ENCODE data around the gene FAM120AOS.
A peak's percentile ranks its signal among the peaks of the same experiment; 100 is the strongest.
"Not testable (repeated sequence)": the region's sequence is repeated elsewhere in the genome, so short reads cannot be mapped to it uniquely, and the experiment has no call there.

FAM120AOS gene

DNA sequence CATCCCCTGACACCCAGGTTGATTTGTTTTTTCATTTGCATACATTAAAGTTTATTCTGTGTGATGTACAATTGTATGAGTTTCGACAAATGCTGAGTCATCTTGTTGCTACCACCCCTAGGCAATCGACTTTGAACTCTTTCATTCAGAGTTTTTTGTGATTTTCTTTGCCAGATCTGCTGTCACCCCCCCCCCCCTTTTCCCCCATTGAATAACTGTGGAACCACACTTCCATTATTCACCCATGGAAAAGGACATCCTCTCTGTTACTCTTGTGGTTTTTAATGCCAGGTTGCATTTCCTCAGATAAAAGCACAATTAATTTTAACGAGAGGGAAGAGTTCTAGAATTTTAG is 13.7 kb upstream of the FAM120AOS start:
- no peak for DNase-seq (ENCODE audit: low read depth)

DNA sequence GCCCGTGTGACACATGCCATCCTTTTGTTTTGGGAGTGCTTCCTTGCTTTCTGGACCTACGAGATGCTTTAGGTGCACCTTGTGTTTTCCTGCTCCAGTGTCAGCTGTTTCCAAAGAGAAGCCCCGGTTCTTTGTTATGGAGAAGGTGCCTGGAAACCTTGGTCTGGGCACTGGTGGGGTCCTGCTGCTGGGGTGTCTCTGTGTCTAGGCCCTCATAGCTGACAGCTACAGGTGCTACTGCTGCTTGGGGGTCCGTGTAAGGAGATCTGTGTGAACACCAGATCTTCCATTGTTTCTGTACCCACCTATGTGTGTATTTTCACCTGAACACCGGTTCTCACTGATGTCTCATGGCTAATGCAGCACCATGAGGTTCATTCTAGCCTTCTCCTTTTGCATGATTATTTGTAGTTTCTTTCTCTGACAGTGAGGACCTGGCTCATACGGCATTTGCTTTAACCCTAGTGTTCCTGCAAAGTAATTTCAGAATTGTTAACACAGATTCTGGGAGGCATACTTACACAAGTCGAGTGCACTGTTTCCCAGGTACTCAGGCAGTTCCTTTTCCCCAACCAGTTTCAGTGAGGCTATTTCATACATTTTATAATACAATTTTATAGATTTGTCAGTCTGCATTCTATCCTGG is 13.2 kb upstream of the FAM120AOS start:
- DNase-seq (ENCODE audit: low read depth) = no peak

DNA sequence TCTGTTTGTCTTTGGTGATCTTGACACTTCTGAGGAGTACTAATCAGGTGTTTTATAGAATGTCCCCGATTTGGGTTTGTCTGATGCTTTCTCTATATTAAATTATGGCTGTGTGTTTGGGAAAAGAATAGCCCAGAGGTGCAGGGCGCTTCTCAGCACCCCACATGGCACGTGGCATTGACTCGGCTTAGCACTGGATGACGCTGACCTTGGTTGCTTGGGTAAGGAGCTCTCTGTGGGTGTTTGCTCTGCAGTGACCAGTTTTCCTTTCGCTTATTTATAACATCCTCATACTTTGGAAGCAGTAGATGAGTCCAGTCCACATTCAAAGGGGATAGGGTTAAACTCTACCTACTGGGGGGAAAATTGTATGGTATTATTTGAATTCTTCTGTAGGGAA is 12.5 kb upstream of the FAM120AOS start:
- no peak for DNase-seq (ENCODE audit: low read depth)

DNA sequence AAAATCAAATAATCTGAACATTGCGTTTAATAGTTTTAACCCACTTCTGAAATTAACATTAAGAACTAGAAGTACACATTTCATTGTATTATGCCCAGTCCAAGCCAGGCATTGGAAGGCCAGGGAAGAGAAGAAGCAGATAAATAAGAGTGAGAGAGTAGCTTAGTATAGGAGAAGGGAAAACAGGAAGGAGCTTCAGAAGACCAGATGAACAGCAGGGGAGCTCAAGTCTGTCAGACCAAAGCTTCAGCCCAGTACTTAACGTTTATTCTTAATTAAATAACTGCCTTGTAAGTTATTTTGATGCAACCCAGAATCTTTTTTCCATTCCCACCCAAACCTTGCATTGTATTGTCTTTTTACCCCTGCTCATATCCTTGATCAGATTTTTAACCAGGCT is 11.5 kb upstream of the FAM120AOS start:
- DNase-seq (ENCODE audit: low read depth) = no peak

DNA sequence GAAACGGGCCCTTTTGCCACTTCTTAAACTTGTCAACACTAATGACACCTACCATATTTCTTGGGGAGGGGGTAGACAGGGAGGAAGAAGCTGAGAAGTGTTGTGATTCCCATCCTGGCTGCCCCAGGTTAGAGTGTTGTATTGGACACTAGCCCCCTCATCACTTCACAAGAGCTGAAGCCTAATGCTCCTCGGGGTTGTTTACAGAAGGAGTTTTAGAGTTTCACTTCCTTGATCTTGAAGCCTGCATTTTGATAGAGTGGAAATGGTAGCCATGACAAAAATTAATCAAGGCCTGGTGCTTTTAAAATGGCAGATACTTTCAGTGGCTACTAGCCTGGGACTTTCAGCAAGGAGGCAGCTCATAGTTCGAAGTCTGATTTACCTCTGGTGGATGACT is 11.0 kb upstream of the FAM120AOS start:
- no peak for DNase-seq (ENCODE audit: low read depth)

DNA sequence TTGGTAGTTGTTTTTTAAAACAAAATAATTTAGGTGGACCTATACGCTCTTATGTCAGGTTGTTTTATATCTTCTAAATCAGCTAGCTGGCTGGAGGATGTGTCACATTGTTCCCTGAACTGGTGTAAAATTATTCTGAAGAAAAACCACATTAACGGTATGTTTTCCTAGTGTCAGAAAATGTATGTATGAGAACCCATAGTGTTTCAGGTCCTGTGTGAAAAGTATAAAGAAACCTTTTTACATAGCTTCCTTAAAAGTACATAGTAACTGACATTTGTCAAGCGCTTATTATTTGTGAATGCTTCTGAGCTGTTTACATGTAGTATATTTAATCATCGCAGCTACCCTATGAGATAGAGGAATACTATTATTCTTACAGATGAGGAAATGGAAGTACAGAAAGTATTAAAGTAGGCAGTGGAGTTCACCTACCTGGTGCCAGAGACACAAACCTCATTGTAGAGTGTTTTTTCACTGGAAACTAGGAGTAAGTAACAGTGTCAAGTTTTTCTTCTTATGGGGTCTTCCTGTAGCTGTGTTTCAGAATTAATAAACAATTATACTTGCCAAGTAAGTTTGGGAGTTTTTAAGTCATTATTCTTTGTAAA is 10.4 kb upstream of the FAM120AOS start:
- DNase-seq (ENCODE audit: low read depth) = no peak

DNA sequence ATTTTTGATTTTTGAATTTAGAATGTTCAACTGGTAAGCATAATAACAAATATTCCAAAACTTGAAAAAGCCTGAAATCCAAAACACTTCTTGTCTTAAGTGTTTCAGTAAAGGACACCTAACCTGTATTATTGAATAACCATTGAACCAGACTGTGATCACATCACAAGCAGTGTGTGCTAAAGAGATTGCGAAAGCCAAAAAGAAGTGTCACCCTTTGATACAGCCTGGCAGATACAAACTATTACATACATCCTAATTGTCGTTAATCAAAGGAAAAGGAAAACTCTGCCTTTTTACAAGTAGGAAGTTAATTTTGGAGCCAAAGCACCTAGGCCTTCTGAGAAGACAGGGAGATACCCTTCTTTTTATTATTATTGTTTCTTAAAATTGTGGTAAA is 8.4 kb upstream of the FAM120AOS start:
- DNase-seq (ENCODE audit: low read depth) = no peak

DNA sequence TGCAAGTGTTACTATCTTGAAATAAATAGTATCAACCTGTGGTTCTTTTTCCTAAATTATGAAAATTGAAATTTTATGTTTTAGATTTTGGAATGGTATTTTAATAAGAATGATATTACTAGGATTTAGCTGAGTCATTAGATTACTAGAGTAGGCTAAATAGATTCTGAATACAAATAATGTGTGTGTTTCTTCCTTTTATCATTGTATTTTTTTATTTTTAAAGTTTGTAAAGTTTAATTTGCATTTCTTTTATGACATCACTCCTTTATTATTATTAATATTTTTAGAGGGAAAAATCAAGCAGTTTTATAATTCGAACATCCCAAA is 8.0 kb upstream of the FAM120AOS start:
- DNase-seq (ENCODE audit: low read depth) = no peak

DNA sequence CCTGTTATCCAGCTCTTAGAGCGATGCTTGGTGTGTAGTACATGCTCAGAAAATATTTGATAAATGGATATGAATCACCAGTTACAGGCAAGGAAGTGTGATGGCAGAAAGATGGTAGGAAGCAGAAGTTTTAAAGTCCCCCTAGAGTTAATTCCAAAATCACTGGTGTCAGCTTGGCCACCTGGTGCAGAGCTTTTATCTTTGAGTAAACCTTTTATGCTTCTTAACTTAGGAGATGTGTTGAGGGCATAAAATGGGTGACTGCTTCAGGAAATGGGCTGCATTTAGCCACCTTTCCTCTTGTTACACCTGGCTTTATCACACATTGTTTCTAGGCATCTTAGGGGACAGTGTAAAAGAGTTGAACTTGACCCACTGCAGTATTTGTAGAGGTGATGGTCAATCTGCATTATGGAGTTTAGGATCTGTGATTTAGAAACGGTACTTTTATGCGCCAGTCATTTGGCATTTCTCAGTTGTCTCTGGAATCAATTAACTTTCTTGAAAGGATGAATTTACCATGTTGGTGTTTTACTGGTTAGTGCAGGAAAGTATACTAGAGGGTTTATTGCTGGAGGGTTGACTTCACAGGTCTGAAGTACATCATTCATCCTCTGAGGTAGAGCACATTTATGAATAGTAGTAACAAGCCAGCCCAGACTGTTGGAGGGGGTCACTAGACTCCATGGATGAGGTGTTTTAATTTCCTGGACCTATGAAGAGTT is 7.5 kb upstream of the FAM120AOS start:
- DNase-seq (ENCODE audit: low read depth) = no peak

DNA sequence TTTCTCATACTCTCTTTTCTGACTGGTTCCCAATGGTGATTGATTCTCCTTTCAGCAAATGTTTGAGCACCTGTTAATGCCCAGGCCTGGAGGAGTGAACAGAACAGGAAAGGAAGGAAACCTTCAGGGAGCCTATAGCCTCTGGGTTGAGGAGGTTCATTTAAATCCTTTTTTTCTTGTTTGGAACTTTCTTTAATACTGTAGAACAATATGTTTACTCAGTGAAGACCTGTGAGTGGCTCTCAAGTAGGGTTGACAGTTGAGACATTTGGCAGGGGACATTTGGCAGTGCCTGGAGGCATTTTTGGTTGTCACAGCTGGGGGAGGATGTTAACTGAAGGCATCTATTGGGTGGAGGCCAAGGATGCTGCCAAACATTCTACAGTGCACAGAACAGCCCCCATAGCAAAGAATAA is 6.1 kb upstream of the FAM120AOS start:
- DNase-seq (ENCODE audit: low read depth) = no peak

DNA sequence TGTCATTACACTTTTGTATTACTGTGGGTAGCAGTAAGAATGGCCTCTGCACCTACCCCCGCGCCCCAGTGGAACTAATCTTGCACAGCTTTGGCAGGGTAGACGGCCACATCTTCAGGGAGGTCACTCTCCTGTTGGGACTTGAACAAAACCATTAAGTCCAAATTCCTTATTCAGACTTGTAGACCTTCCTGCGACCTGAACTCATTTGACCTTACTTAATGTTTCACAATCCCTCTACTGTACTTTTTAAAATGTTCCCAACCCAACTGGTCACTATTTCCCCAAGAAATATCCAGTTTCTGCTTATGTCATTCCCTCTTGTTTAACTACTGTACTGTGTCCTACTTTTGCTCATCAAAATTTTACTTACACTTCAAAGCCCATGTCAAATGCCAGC is 5.3 kb upstream of the FAM120AOS start:
- DNase-seq (ENCODE audit: low read depth) = no peak

DNA sequence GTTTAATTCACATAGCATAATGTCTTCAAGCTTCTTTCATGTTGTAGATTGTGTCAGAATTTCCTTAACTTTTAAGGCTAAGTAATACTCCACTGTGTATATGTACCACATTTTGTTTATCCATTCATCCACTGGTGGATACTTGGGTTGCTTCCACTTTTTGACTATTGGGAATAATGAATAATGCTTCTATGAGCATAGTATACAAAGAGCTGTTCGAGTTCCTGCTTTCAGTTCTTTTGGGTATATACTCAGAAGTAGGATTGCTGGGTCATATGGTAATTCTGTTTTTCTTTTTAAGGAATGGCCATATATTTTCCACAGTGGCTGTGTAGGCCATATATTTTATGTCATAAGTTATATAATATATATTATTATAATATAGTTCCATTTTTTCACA is 3.6 kb upstream of the FAM120AOS start:
- no peak for DNase-seq (ENCODE audit: low read depth)

DNA sequence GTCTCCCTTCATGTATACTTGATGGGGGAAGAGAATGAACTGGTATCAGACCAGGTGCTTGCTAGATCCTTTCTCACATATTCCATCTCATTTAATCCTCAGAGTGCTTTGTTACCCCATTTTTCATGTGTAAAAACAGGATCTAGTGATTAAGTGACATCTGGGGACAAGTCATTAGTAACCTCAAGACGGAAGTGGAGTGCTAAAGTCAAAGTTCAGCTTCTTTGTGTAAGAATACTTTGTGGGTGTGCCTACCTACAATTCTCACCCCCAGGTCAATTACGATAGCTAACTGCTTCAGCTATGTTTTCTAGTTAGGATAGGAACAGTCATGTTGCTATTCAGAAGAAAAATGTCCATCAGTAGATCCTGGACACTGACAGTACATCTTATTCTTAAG is 3.1 kb upstream of the FAM120AOS start:
- DNase-seq (ENCODE audit: low read depth) = no peak

DNA sequence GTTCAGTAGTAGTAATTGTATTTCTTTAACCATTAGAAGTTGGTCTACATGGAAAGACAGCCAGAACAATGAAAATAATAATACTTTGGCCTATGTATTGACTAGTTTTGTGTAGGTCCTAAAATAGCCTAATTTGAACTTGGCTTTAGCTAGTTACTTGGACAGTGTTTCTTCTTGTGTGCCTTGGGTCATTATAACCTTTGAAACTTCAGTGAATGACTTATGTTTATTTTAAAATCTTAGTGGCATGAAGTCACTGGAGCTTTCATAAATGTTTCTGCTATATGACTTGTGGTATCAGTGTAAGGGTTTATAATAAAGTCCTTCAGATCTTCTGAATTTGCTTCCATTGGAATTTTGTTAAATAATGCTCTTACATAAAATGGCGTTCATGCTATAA is 2.6 kb upstream of the FAM120AOS start:
- no peak for DNase-seq (ENCODE audit: low read depth)

DNA sequence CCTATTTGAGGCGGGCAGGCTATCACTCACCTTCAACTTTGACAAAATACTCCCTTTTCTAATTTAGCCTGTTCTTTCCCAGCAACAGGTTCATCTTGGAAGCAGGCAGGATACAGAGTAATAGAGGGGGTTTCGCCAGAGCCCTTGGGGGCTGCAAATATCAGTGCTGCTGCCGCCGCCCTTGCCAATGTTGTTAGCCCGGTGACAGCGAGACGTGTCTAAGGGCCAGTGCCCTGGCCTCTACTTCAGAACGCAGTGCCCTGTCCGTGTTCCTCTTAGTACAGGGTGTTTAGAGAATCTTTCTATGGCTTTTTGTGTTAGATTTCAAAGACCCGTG is 703 bp downstream of the FAM120AOS start:
- no peak for DNase-seq (ENCODE audit: low read depth)

DNA sequence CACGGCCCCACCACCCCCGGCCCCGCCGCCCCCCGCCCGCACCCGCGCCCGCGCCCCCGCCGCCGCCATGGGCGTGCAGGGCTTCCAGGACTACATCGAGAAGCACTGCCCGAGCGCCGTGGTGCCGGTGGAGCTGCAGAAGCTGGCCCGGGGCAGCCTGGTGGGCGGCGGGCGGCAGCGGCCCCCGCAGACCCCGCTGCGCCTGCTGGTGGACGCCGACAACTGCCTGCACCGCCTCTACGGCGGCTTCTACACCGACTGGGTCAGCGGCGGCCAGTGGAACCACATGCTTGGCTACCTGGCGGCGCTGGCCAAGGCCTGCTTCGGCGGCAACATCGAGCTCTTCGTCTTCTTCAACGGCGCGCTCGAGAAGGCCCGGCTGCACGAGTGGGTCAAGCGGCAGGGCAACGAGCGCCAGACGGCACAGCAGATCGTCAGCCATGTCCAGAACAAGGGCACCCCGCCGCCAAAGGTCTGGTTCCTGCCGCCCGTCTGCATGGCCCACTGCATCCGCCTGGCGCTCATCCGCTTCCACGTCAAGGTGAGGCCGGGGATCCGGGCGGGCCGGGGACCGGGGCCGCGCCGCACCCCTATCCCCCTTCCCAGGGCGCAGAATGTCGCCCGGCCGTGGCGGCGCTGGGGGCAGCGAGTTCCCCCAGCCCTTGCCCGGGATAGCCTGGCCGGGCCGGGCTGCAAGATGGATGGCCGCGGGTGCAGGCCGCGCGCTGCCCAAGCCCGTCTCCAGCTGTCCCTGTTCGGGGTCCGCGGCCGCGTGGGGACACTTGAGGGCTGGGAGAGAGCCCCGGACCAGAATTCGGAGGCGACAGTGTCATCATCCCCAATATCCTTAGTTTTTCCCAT is 1.3 kb downstream of the FAM120AOS start:
- no peak for DNase-seq (ENCODE audit: low read depth)

DNA sequence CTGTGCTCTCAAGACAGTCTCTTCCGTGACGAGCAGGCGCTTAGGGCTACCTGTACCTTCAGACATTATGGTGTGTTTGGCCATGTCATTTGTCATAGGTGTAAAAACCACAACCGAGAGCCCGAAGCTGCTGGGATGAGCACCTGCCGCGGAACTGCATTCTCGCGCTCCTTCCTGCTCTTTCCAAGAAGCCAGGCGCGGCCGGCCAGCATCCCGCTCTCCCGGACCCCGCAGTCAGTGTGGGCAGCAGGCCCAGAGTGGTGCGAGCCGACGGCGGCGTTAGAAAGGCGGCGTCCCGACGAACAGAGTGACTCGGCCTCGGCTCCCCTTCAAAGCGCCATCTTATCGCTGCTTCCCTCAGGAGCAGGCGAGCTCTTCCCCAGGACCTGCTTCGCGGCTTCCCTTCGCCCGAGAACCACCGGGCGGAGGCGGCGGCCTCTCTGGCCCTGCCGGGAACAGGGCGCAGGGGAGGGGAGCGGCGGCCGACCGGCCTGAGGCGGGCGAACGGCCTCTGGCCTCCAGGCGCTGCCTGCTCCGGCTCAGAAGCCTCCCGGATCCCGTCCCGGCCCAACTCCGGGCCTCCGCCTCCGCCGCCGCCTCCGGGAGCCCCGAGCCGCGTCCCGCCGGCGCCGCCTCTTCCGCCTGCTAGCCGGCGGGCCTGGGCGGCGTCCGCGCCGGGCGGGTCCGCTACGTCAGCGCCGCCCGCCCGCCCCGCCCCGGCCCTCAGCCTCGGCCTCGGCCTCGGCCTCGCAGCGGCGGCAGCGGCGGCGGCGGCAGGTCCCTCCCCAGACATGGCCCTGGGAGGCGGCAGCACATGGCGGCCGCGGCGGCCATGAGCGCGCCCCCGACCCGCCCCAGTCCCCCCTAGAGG is 2.2 kb downstream of the FAM120AOS start, which contains the start of gene FAM120A:
FAM120A (plus strand) TSS at position 741 of the 871 bp plus-strand sequence. CDS start 231 bp downstream, outside the sequence.
- peak; percentile 74 for DNase-seq (ENCODE audit: low read depth)

DNA sequence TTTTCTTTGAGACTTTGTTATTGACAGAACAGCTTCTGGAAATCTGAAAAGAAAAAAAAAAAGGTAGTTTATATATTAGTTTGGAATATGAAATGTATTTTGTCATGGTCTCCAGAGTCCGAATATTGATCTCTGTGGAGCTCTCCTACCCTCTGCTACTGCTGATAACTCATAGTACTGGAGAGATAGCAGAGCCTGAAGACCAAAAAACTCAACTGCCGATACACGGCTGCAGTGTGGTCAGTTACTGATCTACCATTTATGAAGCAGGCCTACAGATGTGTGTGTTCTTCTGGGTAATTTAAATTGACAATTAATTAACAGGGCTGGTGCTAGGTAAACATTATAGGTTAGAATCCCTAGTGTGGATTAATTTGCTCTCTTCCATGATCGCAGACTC is 5.7 kb downstream of the FAM120AOS start:
- DNase-seq (ENCODE audit: low read depth) = no peak

DNA sequence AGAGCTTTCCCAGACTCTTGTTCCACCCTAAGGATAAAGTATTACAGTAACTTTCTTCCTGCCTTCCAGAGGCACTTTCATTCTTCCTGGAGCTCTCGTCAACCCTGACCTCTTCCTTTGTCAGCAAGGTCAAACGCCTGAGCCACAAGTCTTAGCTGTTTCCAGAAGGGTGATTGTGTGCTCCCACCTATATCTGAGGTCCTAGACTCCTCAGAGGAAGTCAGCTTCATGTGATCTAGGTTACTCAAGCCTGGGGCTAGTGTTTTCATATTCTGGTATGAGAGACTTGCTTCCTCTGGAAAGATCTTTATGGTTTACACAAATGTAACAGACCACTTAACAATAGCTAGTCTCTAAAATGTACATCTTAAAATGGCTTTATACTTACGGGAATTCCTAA is 7.3 kb downstream of the FAM120AOS start:
- DNase-seq (ENCODE audit: low read depth) = no peak

DNA sequence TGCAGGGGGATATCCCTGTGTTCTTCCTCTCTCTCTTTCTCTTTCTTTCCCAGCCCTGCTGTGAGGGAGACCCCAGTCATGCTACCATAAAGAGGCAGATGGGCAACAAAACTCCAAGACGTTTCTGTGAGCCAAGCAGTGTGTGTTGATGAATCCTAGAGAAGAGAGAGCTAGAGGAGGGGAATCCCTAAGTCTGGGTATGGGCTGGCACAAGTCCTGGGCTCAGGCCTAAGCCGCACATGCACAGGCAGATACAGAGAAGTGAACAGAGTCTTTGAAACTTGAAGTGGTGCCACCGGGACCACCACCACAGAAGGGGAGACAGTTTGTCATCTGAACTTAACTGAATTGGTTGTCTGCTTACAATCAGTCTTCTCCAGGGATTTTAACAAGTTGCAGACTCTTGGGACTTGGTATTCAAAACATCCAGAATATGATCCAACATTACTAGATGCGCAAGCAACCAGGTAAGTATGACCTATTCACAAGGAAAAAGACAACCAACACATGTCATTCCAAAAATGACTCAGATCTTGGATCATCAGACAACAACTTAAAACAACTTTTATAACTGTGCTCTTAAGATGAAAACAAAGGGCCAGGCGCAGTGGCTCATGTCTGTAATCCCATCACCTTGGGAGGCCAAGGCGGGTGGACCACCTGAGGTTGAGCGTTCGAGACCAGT is 12.3 kb downstream of the FAM120AOS start:
- no peak for DNase-seq (ENCODE audit: low read depth)

DNA sequence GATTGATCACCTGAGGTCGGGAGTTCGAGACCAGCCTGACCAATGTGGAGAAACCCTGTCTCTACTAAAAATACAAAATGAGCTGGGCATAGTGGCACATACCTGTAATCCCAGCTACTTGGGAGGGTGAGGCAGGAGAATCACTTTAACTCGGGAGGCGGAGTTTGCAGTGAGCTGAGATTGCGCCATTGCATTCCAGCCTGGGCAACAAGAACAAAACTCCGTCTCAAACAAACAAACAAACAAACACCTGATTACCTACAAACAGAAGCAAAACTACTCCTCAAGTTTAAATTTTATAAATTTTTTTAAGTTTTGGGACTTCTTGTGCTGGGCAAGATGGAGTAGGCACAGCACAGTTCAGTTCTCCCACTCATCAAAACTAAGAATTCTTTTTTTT is 14.1 kb downstream of the FAM120AOS start:
- not testable (repeated sequence) for DNase-seq (ENCODE audit: low read depth)
